ENCODE measurements around the gene DHRS12. TPM values are rescaled to one million over a fixed set of nuclear protein-coding genes. Genes with fewer than 3 reads are reported as not detected.

DHRS12 gene
- total RNA-seq, 4 donors from 2014 or later: 7.6 to 11.8 (median 10.3) TPM

- TF ChIP-seq CTCF (IDR thresholded peaks at IDR 0.05) (no peak), POLR2A (IDR thresholded peaks at IDR 0.05) (no peak)
- peak; percentile 88 to 95 for DNase-seq (ENCODE audit: low spot score in 2 of 2)
- H3K4me3 ChIP-seq (ENCODE audit: low read depth, poor library complexity, severe bottlenecking): no peak overlapping the region
- WGBS, 2 donors: 58 to 62% methylated on average over 12 of the region's 12 CpGs
- intact Hi-C loops (cut with DNase I; ENCODE audit: low total_unique reads): no loop called here
Observed at GRCh38 chr13:51764184-51765141, 39.5 kb downstream of the DHRS12 start.

- no peak for TF ChIP-seq POLR2A (IDR thresholded peaks at IDR 0.05)
- H3K4me3 ChIP-seq (ENCODE audit: low read depth, poor library complexity, severe bottlenecking): no peak overlapping the region
- intact Hi-C loops (cut with DNase I; ENCODE audit: low total_unique reads): no loop called here
- 90 to 96% methylated on average over 2 of the region's 2 CpGs for WGBS, 2 donors
- DNase-seq (ENCODE audit: low spot score in 2 of 2): no peak
Observed at GRCh38 chr13:51763486-51763885, 40.5 kb downstream of the DHRS12 start.

- H3K4me3 ChIP-seq (ENCODE audit: low read depth, poor library complexity, severe bottlenecking): no peak overlapping the region
- WGBS, 2 donors: 93 to 97% methylated on average over 16 of the region's 16 CpGs
- no peak for DNase-seq (ENCODE audit: low spot score in 2 of 2)
- intact Hi-C loops (cut with DNase I; ENCODE audit: low total_unique reads): no loop called here
- TF ChIP-seq CTCF (IDR thresholded peaks at IDR 0.05) (no peak), POLR2A (IDR thresholded peaks at IDR 0.05) (no peak)
Observed at GRCh38 chr13:51761643-51762350, 42.2 kb downstream of the DHRS12 start.

- TF ChIP-seq POLR2A (IDR thresholded peaks at IDR 0.05) (no peak), CTCF (IDR thresholded peaks at IDR 0.05) (no peak)
- no peak for DNase-seq (ENCODE audit: low spot score in 2 of 2)
- no peak overlapping the region for H3K4me3 ChIP-seq (ENCODE audit: low read depth, poor library complexity, severe bottlenecking)
- intact Hi-C loops (cut with DNase I; ENCODE audit: low total_unique reads): no loop called here
- WGBS, 2 donors: 91 to 94% methylated on average over 12 of the region's 12 CpGs
Observed at GRCh38 chr13:51760592-51760991, 43.4 kb downstream of the DHRS12 start.

GRCh38 chr13:51759240-51759639, 44.7 kb downstream of the DHRS12 start:
- no peak for TF ChIP-seq POLR2A (IDR thresholded peaks at IDR 0.05)
- no peak for TF ChIP-seq CTCF (IDR thresholded peaks at IDR 0.05)
- no peak overlapping the region for H3K4me3 ChIP-seq (ENCODE audit: low read depth, poor library complexity, severe bottlenecking)
- 89 to 91% methylated on average over 5 of the region's 5 CpGs for WGBS, 2 donors
- no peak for DNase-seq (ENCODE audit: low spot score in 2 of 2)
- intact Hi-C loops (cut with DNase I; ENCODE audit: low total_unique reads): no loop called here

- intact Hi-C loops (cut with DNase I; ENCODE audit: low total_unique reads): no loop called here
- TF ChIP-seq POLR2A (IDR thresholded peaks at IDR 0.05) (no peak), CTCF (IDR thresholded peaks at IDR 0.05) (no peak)
- 92 to 94% methylated on average over 6 of the region's 6 CpGs for WGBS, 2 donors
- no peak overlapping the region for H3K4me3 ChIP-seq (ENCODE audit: low read depth, poor library complexity, severe bottlenecking)
- no peak for DNase-seq (ENCODE audit: low spot score in 2 of 2)
Observed at GRCh38 chr13:51758691-51759090, 45.3 kb downstream of the DHRS12 start.

Measured in lower leg skin (tissue), 4 donors.